Fibroblast of mammary gland (primary cell): ENCODE results near the gene ANO7.

ENCODE experiments used
- DNase-seq: peaks from one replicate; pipeline ENCODE4 v3.0.0-alpha.2; 2010; ENCODE audit warnings: low read depth
- H3K4me3 ChIP-seq: 2 replicates; pipeline ENCODE4 v1.5.1; 2011; ENCODE audit warnings: low read depth, mild to moderate bottlenecking, low read length, moderate library complexity; ENCODE audit not compliant: control insufficient read depth
- CTCF ChIP-seq: conservative IDR thresholded peaks from 2 replicates; pipeline ENCODE4 v1.5.1; 2011; ENCODE audit warnings: low read depth, low read length, inconsistent platforms; ENCODE audit not compliant: control insufficient read depth, insufficient read depth

ANO7 gene

GRCh38 chr2:241202268-241202585, 13.8 kb downstream of the ANO7 start:
- no peak for TF ChIP-seq CTCF
- no peak for DNase-seq
- no peak overlapping the region for H3K4me3 ChIP-seq

GRCh38 chr2:241202681-241203080, 14.2 kb downstream of the ANO7 start:
- no peak for DNase-seq
- no peak for TF ChIP-seq CTCF
- no peak overlapping the region for H3K4me3 ChIP-seq

DNA sequence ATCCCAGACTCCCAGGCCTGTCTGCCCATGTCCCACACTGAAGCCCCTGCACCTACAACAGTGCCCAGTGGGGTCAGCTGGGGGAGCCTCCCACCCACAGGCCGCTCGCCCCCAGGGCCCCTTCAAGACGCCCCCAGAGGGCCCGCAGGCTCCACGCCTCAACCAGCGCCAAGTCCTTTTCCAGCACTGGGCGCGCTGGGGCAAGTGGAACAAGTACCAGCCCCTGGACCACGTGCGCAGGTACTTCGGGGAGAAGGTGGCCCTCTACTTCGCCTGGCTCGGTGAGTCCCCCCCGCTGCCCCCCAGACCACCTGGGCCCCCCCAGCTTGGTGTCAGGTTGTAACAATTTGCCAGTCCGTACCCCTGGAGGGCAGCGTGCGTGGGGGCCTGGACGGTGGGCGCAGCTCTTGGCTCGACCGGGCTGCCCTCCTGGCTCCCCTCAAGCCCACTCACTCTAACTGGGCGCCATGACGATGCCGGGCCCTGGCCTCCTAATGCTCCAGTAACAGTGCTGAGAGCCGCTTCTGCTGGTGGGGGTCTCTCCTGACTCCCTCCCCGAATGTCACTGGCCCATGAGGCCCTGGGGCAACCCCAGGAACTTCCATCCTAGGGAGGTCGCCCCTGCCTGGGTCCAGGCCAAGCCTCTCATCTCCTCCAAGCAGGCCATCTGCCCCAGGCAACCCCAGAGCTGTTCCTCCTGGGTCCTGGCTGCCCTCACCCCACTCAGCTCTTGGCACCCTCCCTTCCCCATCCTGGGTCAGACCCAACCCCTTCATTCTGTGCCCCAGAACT, 14.9 kb downstream of the ANO7 start:
- H3K4me3 ChIP-seq = no peak overlapping the region
- DNase-seq = no peak
- TF ChIP-seq CTCF = no peak

GRCh38 chr2:241204010-241204384, 15.5 kb downstream of the ANO7 start:
- TF ChIP-seq CTCF = no peak
- no peak for DNase-seq
- no peak overlapping the region for H3K4me3 ChIP-seq

- TF ChIP-seq CTCF = no peak
- DNase-seq = no peak
- no peak overlapping the region for H3K4me3 ChIP-seq
These were observed 16.0 kb downstream of the ANO7 start for GRCh38 chr2:241204490-241204889.

DNA sequence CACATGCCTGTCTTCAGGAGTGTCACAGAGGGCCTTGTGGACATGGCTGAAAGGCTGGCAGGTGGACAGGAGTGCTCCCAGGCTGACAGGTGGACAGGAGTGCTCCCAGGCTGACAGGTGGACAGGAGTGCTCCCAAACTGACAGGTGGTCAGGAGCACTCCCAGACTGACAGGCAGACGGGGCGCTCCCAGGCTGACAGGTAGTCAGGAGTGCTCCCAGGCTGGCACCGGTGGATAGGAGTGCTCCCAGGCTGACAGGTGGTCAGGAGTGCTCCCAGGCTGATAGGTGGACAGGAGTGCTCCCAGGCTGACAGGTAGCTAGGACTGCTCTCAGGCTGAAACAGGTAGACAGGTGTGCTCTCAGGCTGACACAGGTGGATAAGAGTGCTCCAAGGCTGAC, 16.6 kb downstream of the ANO7 start:
- TF ChIP-seq CTCF = no peak
- no peak overlapping the region for H3K4me3 ChIP-seq

GRCh38 chr2:241207151-241207550, 18.7 kb downstream of the ANO7 start:
- no peak for DNase-seq
- H3K4me3 ChIP-seq = no peak overlapping the region
- no peak for TF ChIP-seq CTCF

More for the DNA sequence above, 16.6 kb downstream of the ANO7 start:
- DNase-seq = no peak
